Body of pancreas (tissue), 4 donors: ENCODE measurements around the gene ATF7. TPM values are rescaled to one million over a fixed set of nuclear protein-coding genes. Genes with fewer than 3 reads are reported as not detected.
"Not testable (repeated sequence)": the region's sequence is repeated elsewhere in the genome, so short reads cannot be mapped to it uniquely, and the experiment has no call there.

Experiments
- ATAC-seq: fragments of 150-250 bp; one replicate; pipeline ENCODE4 v1.9.1; 2016
- DNase-seq, 4 donors: peaks; one replicate each; pipeline ENCODE4 v3.0.0-alpha.2; 2019
- H3K27ac ChIP-seq, 4 donors: fragments of 200-600 bp; sonication (generic); 1 replicate in 3 of 4; 2 replicates in 1 of 4; pipeline versions ENCODE4 v1.5.1 to v1.6.1; 2016 to 2019; ENCODE audit warnings: mild to moderate bottlenecking in 1 of 4, mixed read lengths in 1 of 4, moderate library complexity in 1 of 4
- H3K27me3 ChIP-seq, 2 donors: fragments of 200-600 bp; sonication (generic); one replicate each; pipeline ENCODE4 v1.6.0; 2016; ENCODE audit warnings: mild to moderate bottlenecking in 1 of 2
- H3K36me3 ChIP-seq, 2 donors: fragments of 200-600 bp; sonication (generic); replicated peaks in 1 of 2; 2 replicates each; pipeline ENCODE4 v1.5.1; 2016; ENCODE audit warnings: low read depth in 2 of 2; ENCODE audit not compliant: insufficient read depth in 1 of 2
- H3K4me1 ChIP-seq: fragments of 200-600 bp; sonication (generic); one replicate; pipeline ENCODE4 v1.6.0; 2016
- H3K4me3 ChIP-seq, 2 donors: fragments of 200-600 bp; sonication (generic); 1 replicate in 1 of 2; 2 replicates in 1 of 2; pipeline ENCODE4 v1.5.1; 2016 to 2019
- H3K9me3 ChIP-seq, 3 donors: fragments of 200-600 bp; sonication (generic); 1 replicate in 2 of 3; 2 replicates in 1 of 3; pipeline ENCODE4 v1.5.1; 2016
- CTCF ChIP-seq, 7 experiments: fragments of 450-650 bp in 4 of 7; fragments of 200-600 bp in 3 of 7; sonication (generic) in 3 of 7; IDR thresholded peaks; one replicate each; pipeline ENCODE4 v1.5.1; 2016 to 2019; ENCODE audit warnings: antibody characterized with exemption in 7 of 7
- POLR2A ChIP-seq, 3 donors: fragments of 450-650 bp; IDR thresholded peaks; one replicate each; pipeline ENCODE4 v1.6.1; 2016; ENCODE audit warnings: antibody characterized with exemption in 3 of 3, mild to moderate bottlenecking in 2 of 3
- WGBS, 2 donors: methylation state at CpG; one replicate each; pipeline ENCODE4 v1.1.5; 2017; 5-methylcytosine and 5-hydroxymethylcytosine counted together
- intact Hi-C: fragments of 100-400 bp; cut with DNase I; formaldehyde crosslinking; loops from one replicate; pipeline ENCODE4 v1.15.1; 2023
- total RNA-seq, 2 donors: library from RNA; depleted of rRNA; stranded (reverse); fragments of >200 nt; gene quantifications; one replicate each; pipeline ENCODE4 v1.1.0, GENCODE V29; 2016

The ATF7 gene
- total RNA-seq, 2 donors from 2014 or later: 12.9 to 21.3 TPM

GRCh38 chr12:53558631-53559030 lies 67.6 kb downstream of the ATF7 start:
- intact Hi-C loops: no loop called here
- no peaks in the 10 kb centered on the region for H3K27me3 ChIP-seq
- TF ChIP-seq POLR2A (IDR thresholded peaks at IDR 0.05): no peak
- TF ChIP-seq CTCF (IDR thresholded peaks at IDR 0.05): no peak
- peaks cover 14% of the 10 kb centered on the region for H3K4me1 ChIP-seq
- 89 to 100% methylated on average over 1 of the region's 1 CpG for WGBS, 2 donors
- H3K9me3 ChIP-seq: no peaks in the 10 kb centered on the region
- peak overlapping the region in 2 of 4 donors; percentile 17 to 29 for H3K27ac ChIP-seq
- no peaks in the 10 kb centered on the region for H3K36me3 ChIP-seq
- DNase-seq (no peak), ATAC-seq (no peak)
- H3K4me3 ChIP-seq: no peak overlapping the region

DNA sequence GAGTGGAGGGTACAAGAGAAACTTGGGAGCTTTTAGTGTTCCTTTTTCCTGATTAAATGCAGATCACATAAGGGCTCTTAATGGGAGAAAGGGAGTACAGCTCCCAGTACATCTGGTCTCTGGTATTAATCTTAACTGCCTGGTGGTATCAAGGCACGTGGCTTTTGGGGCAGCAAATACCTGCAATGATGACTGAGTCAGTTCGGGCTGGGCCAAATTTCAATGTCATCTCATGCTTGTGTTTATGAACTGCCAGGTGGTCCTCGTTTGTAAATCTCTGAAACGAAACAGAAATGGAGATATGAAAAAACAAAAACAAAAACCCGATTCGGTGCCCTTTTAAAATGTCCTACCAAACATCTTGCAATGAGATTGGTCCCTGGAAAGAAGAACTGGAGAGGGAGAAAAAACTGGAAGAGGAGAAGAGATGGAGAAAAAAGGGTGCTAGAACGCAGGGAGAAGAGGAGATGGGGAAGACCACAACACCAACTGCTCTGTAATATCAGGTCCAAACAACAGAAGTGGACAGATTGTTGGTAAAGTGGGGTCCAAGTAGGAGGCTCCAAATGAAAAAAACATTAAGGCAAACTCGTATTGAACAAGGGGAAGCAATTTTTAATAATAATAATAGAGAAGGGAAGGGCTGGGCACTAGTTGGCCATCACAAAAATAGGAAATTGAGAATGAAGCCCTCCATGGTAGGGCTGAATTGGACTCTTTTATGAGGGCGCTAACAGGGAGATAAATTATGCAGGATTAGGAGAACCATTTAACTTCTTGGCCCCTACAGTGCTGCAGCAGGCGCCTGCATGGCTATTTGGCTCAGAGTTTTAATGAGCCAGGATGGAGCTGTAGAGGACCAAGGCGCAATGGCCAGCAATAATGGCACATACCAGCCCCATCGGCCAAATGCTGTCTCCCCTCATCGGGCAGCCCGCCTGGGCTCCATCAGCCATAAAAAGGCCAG lies 73.5 kb downstream of the ATF7 start:
- DNase-seq: no peak
- intact Hi-C loops: no loop called here
- H3K27ac ChIP-seq: no peak overlapping the region
- ATAC-seq: no peak
- TF ChIP-seq POLR2A (IDR thresholded peaks at IDR 0.05) (no peak), CTCF (IDR thresholded peaks at IDR 0.05) (no peak)
- H3K9me3 ChIP-seq: no peaks in the 10 kb centered on the region
- WGBS, 2 donors: 86 to 88% methylated on average over 14 of the region's 14 CpGs
- no peaks in the 10 kb centered on the region for H3K27me3 ChIP-seq
- H3K4me3 ChIP-seq: no peak overlapping the region
- no peaks in the 10 kb centered on the region for H3K4me1 ChIP-seq
- H3K36me3 ChIP-seq: peaks cover 0 to 11% of the 10 kb centered on the region in 2 donors

DNA sequence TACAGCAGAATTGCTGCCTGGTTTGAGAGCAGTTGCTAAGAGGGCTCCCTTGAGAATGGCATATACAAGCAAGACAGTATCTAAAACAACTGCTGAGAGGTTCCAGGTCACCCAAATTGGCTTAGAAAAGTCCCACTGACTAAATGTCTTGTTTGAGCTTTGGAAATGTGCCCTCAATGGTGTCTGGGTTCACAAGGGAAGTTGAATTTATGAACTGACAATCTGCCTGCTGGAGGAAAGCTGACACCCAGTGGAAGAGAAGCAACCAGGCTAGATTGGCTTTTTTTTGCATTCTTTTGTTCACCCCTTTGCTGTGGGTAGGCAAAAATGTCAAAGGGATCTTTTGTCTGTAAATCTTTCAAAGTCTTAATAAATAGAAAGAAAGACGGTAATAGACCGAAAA lies 74.3 kb downstream of the ATF7 start:
- Histone ChIP-seq H3K4me1 (no peaks in the 10 kb centered on the region), H3K9me3 (no peaks in the 10 kb centered on the region), H3K4me3 (no peak overlapping the region), H3K36me3 (peaks cover 0 to 13% of the 10 kb centered on the region in 2 donors), H3K27me3 (no peaks in the 10 kb centered on the region), H3K27ac (no peak overlapping the region)
- no peak for ATAC-seq
- TF ChIP-seq POLR2A (IDR thresholded peaks at IDR 0.05) (no peak), CTCF (IDR thresholded peaks at IDR 0.05) (no peak)
- no peak for DNase-seq
- 88 to 92% methylated on average over 2 of the region's 2 CpGs for WGBS, 2 donors
- intact Hi-C loops: no loop called here

DNA sequence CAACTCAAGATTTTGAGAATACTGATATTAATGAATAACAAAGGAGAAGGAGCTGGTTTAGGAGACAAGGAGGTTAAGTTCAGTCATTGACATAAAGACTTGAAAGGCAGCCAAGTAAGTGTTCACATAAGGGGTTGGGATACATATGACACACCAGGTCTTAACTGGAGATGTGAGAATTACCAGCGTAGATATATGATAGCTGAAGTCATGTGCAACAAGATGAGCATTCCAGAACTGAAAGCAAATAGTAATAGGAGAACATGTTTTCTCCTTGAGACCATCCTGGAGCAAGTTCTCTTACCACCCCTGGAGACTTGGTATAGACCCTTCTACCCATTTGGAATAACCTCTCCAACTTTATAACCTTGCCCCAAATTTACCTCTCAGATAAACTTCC lies 75.6 kb downstream of the ATF7 start:
- Histone ChIP-seq H3K36me3 (peaks cover 0 to 13% of the 10 kb centered on the region in 2 donors), H3K27ac (no peak overlapping the region), H3K9me3 (no peaks in the 10 kb centered on the region), H3K4me3 (no peak overlapping the region), H3K27me3 (no peaks in the 10 kb centered on the region), H3K4me1 (no peaks in the 10 kb centered on the region)
- no peak for TF ChIP-seq POLR2A (IDR thresholded peaks at IDR 0.05)
- no peak for TF ChIP-seq CTCF (IDR thresholded peaks at IDR 0.05)
- intact Hi-C loops: no loop called here
- ATAC-seq (no peak), DNase-seq (no peak)
- 91 to 96% methylated on average over 1 of the region's 1 CpG for WGBS, 2 donors

- ATAC-seq, DNase-seq, H3K4me3 ChIP-seq, intact Hi-C loops, H3K27ac ChIP-seq, H3K27me3 ChIP-seq, H3K9me3 ChIP-seq, H3K4me1 ChIP-seq: not testable (repeated sequence)
- 97 to 99% methylated on average over 8 of the region's 8 CpGs for WGBS, 2 donors
- peaks cover 0 to 13% of the 10 kb centered on the region in 2 donors for H3K36me3 ChIP-seq
Observed at GRCh38 chr12:53550131-53550530, 76.1 kb downstream of the ATF7 start.

DNA sequence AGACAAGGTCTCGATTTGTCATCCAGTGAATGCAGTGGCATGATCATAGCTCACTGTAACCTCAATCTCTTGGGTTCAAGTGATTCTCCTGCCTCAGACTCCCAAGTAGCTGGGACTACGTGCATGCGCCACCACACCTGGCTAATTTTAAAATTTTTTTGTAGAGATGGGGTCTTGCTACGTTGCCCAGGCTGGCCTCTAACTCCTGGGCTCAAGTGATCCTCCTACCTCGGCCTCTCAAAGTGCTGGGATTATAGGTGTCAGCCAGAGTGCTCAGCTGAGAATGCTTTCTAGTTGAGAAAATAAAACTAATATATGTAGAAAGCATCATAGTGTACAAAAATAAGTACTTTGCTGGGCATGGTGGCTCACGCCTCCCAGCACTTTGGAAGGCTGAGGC lies 77.8 kb downstream of the ATF7 start:
- 96 to 98% methylated on average over 6 of the region's 6 CpGs for WGBS, 2 donors
- not testable (repeated sequence) for DNase-seq, H3K27me3 ChIP-seq, ATAC-seq, H3K27ac ChIP-seq, H3K4me3 ChIP-seq, H3K4me1 ChIP-seq, H3K9me3 ChIP-seq
- H3K36me3 ChIP-seq: peaks cover 0 to 13% of the 10 kb centered on the region in 2 donors
- intact Hi-C loops: loop anchor here (10.0 kb wide), 1 partner anchor 126 kb away; the partner anchor contains the start of gene ATP5MC2
